ENCODE results near the gene PRRG2.

Gene PRRG2

GRCh38 chr19:49636233-49636932 lies 55.3 kb downstream of the PRRG2 start:
- Histone ChIP-seq H3K27me3 (peaks cover 46% of the 10 kb centered on the region), H3K27ac (no peak overlapping the region), H3K36me3 (no peaks in the 10 kb centered on the region), H3K9me3 (no peaks in the 10 kb centered on the region), H3K4me3 (ENCODE audit: low read depth in 1 of 2, low read length in 1 of 2) (no peak overlapping the region), H3K4me1 (ENCODE audit: control insufficient read depth in 1 of 2, insufficient read depth in 1 of 2, low read depth in 1 of 2, low read length in 1 of 2) (peaks cover 24 to 30% of the 10 kb centered on the region in 2 experiments)
- TF ChIP-seq, protein P1, sequence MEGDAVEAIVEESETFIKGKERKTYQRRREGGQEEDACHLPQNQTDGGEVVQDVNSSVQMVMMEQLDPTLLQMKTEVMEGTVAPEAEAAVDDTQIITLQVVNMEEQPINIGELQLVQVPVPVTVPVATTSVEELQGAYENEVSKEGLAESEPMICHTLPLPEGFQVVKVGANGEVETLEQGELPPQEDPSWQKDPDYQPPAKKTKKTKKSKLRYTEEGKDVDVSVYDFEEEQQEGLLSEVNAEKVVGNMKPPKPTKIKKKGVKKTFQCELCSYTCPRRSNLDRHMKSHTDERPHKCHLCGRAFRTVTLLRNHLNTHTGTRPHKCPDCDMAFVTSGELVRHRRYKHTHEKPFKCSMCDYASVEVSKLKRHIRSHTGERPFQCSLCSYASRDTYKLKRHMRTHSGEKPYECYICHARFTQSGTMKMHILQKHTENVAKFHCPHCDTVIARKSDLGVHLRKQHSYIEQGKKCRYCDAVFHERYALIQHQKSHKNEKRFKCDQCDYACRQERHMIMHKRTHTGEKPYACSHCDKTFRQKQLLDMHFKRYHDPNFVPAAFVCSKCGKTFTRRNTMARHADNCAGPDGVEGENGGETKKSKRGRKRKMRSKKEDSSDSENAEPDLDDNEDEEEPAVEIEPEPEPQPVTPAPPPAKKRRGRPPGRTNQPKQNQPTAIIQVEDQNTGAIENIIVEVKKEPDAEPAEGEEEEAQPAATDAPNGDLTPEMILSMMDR (IDR thresholded peaks at IDR 0.05): no peak

- Histone ChIP-seq H3K9me3 (no peaks in the 10 kb centered on the region), H3K27me3 (peaks cover 46% of the 10 kb centered on the region), H3K4me1 (ENCODE audit: control insufficient read depth in 1 of 2, insufficient read depth in 1 of 2, low read depth in 1 of 2, low read length in 1 of 2) (peaks cover 35 to 42% of the 10 kb centered on the region in 2 experiments), H3K27ac (no peak overlapping the region), H3K36me3 (no peaks in the 10 kb centered on the region), H3K4me3 (ENCODE audit: low read depth in 1 of 2, low read length in 1 of 2) (no peak overlapping the region)
- TF ChIP-seq, protein P1 (IDR thresholded peaks at IDR 0.05): no peak
Measured at GRCh38 chr19:49637821-49638738, 57.0 kb downstream of the PRRG2 start.

GRCh38 chr19:49639401-49640112 lies 58.4 kb downstream of the PRRG2 start:
- H3K9me3 ChIP-seq: no peaks in the 10 kb centered on the region
- peaks cover 41 to 42% of the 10 kb centered on the region in 2 experiments for H3K4me1 ChIP-seq (ENCODE audit: control insufficient read depth in 1 of 2, insufficient read depth in 1 of 2, low read depth in 1 of 2, low read length in 1 of 2)
- peaks cover 46% of the 10 kb centered on the region for H3K27me3 ChIP-seq
- TF ChIP-seq, protein P1 (IDR thresholded peaks at IDR 0.05): no peak
- H3K4me3 ChIP-seq (ENCODE audit: low read depth in 1 of 2, low read length in 1 of 2): peak overlapping the region; percentile 91 to 93
- peak overlapping the region; percentile 96 for H3K27ac ChIP-seq
- H3K36me3 ChIP-seq: no peaks in the 10 kb centered on the region

DNA sequence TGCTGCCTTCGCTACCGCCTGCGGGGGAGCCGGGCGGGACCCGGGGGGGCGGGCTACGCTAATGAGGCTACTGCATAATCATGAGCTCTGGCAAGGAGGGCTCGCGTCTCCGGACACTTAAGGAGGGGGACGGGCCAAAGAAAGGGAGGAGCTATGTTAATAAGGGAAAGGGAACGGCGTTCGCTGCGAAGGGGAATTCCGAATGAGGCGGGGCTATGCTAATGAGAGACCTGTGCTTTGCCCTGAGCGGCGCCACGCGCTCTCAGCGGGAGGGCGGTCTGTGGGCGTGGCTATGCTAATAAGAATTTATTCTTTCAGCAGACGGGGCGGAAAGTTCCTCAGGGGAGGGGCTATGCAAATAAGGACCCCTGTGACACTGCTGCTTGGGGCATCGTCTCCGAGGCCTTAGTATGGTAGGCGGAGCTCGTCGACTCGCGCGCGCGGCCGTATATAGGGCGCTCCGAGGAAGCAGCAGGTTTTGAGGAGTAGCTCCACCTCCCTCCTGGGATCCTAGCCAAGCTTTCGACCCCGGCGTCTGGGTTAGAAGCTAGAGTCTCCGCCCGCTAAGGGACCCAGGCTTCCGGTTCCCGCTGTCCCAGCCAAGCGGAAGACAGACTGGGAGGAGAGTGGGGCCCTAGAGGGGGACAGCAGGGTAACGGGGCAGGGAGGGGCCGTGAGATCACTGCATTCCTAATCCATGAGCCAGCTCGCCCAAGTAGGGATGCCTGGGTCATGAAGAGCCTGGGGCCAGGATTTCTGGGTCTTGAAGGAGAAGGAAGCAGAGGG lies 59.2 kb downstream of the PRRG2 start, which contains the start of gene RRAS:
Gene RRAS (minus strand): TSS at position 31 of the 786 bp plus-strand sequence. CDS start 45 bp downstream, outside the sequence.
- Histone ChIP-seq H3K36me3 (peaks cover 5% of the 10 kb centered on the region), H3K27me3 (peaks cover 43% of the 10 kb centered on the region), H3K27ac (peak within 1 kb of the TSS; percentile 96), H3K4me3 (ENCODE audit: low read depth in 1 of 2, low read length in 1 of 2) (peak within 1 kb of the TSS; percentile 91 to 93), H3K4me1 (ENCODE audit: control insufficient read depth in 1 of 2, insufficient read depth in 1 of 2, low read depth in 1 of 2, low read length in 1 of 2) (peaks cover 41 to 42% of the 10 kb centered on the region in 2 experiments), H3K9me3 (no peaks in the 10 kb centered on the region)
- TF ChIP-seq, protein P1 (IDR thresholded peaks at IDR 0.05): peak; percentile 20
